ENCODE results near the gene XAGE2. TPM values are rescaled to one million over a fixed set of nuclear protein-coding genes. Genes with fewer than 3 reads are reported as not detected.

The XAGE2 gene
- total RNA-seq, 1 donor from 2014 or later = not detected

- TF ChIP-seq CTCF (IDR thresholded peaks at IDR 0.05; ENCODE audit: insufficient read depth, low read length, severe bottlenecking) = no peak
- Histone ChIP-seq H3K4me3 (ENCODE audit: low read depth, low read length) (no peak overlapping the region), H3K27me3 (ENCODE audit: control insufficient read depth, insufficient read depth, low read length) (no peaks in the 10 kb centered on the region), H3K36me3 (ENCODE audit: control insufficient read depth, insufficient read depth, low read length) (no peaks in the 10 kb centered on the region)
- DNase-seq (ENCODE audit: low read depth) = no peak
- peak; percentile 13 for FAIRE-seq
Measured at GRCh38 chrX:52349681-52350080, 19.1 kb upstream of the XAGE2 start.

GRCh38 chrX:52352551-52352950 is 16.3 kb upstream of the XAGE2 start:
- TF ChIP-seq CTCF (IDR thresholded peaks at IDR 0.05; ENCODE audit: insufficient read depth, low read length, severe bottlenecking) = no peak

GRCh38 chrX:52353838-52354237 is 15.0 kb upstream of the XAGE2 start:
- Histone ChIP-seq H3K36me3 (ENCODE audit: control insufficient read depth, insufficient read depth, low read length) (no peaks in the 10 kb centered on the region), H3K4me3 (ENCODE audit: low read depth, low read length) (no peak overlapping the region), H3K27me3 (ENCODE audit: control insufficient read depth, insufficient read depth, low read length) (no peaks in the 10 kb centered on the region)
- no peak for TF ChIP-seq CTCF (IDR thresholded peaks at IDR 0.05; ENCODE audit: insufficient read depth, low read length, severe bottlenecking)
- FAIRE-seq = no peak
- DNase-seq (ENCODE audit: low read depth) = no peak

More at GRCh38 chrX:52352551-52352950, 16.3 kb upstream of the XAGE2 start:
- H3K36me3 ChIP-seq (ENCODE audit: control insufficient read depth, insufficient read depth, low read length) = no peaks in the 10 kb centered on the region
- DNase-seq (ENCODE audit: low read depth) (no peak), FAIRE-seq (no peak)
- no peak overlapping the region for H3K4me3 ChIP-seq (ENCODE audit: low read depth, low read length)
- no peaks in the 10 kb centered on the region for H3K27me3 ChIP-seq (ENCODE audit: control insufficient read depth, insufficient read depth, low read length)

- Histone ChIP-seq H3K4me3 (ENCODE audit: low read depth, low read length) (no peak overlapping the region), H3K27me3 (ENCODE audit: control insufficient read depth, insufficient read depth, low read length) (no peaks in the 10 kb centered on the region), H3K36me3 (ENCODE audit: control insufficient read depth, insufficient read depth, low read length) (no peaks in the 10 kb centered on the region)
- FAIRE-seq = peak; percentile 43
- no peak for TF ChIP-seq CTCF (IDR thresholded peaks at IDR 0.05; ENCODE audit: insufficient read depth, low read length, severe bottlenecking)
- no peak for DNase-seq (ENCODE audit: low read depth)
Measured at GRCh38 chrX:52355108-52355507, 13.7 kb upstream of the XAGE2 start.

- no peak overlapping the region for H3K4me3 ChIP-seq (ENCODE audit: low read depth, low read length)
- no peak for TF ChIP-seq CTCF (IDR thresholded peaks at IDR 0.05; ENCODE audit: insufficient read depth, low read length, severe bottlenecking)
- H3K36me3 ChIP-seq (ENCODE audit: control insufficient read depth, insufficient read depth, low read length) = no peaks in the 10 kb centered on the region
- FAIRE-seq = no peak
- no peaks in the 10 kb centered on the region for H3K27me3 ChIP-seq (ENCODE audit: control insufficient read depth, insufficient read depth, low read length)
- no peak for DNase-seq (ENCODE audit: low read depth)
Measured at GRCh38 chrX:52359614-52360232, 9.1 kb upstream of the XAGE2 start.

- no peak for FAIRE-seq
- no peak overlapping the region for H3K4me3 ChIP-seq (ENCODE audit: low read depth, low read length)
- DNase-seq (ENCODE audit: low read depth) = no peak
- no peaks in the 10 kb centered on the region for H3K36me3 ChIP-seq (ENCODE audit: control insufficient read depth, insufficient read depth, low read length)
- no peaks in the 10 kb centered on the region for H3K27me3 ChIP-seq (ENCODE audit: control insufficient read depth, insufficient read depth, low read length)
- TF ChIP-seq CTCF (IDR thresholded peaks at IDR 0.05; ENCODE audit: insufficient read depth, low read length, severe bottlenecking) = no peak
Measured at GRCh38 chrX:52361941-52362340, 6.9 kb upstream of the XAGE2 start.

Data from bronchial epithelial cell (primary cell).